ENCODE measurements around the gene TFDP2. TPM values are rescaled to one million over a fixed set of nuclear protein-coding genes. Genes with fewer than 3 reads are reported as not detected.

Gene TFDP2
- total RNA-seq, 2 donors from 2014 or later = 102 to 128 TPM

GRCh38 chr3:142174559-142174958, 25.2 kb upstream of the TFDP2 start:
- no peak for DNase-seq (ENCODE audit: low spot score)
- Histone ChIP-seq H3K4me1 (replicated peaks) (no peaks in the 10 kb centered on the region), H3K9me3 (no peaks in the 10 kb centered on the region), H3K36me3 (peaks cover under 1 to 4% of the 10 kb centered on the region in 2 donors), H3K27ac (no peak overlapping the region), H3K4me3 (no peak overlapping the region), H3K27me3 (replicated peaks; ENCODE audit: insufficient read depth) (no peaks in the 10 kb centered on the region)
- 91% methylated on average over 2 of the region's 2 CpGs for WGBS
- intact Hi-C loops (cut with DNase I) = no loop called here
- TF ChIP-seq CTCF (IDR thresholded peaks at IDR 0.05) (no peak), POLR2A (IDR thresholded peaks at IDR 0.05) (no peak), POLR2AphosphoS5 (IDR thresholded peaks at IDR 0.05) (no peak)

GRCh38 chr3:142168514-142168913, 19.2 kb upstream of the TFDP2 start:
- H3K36me3 ChIP-seq = peaks cover 0 to 4% of the 10 kb centered on the region in 2 donors
- intact Hi-C loops (cut with DNase I) = no loop called here

GRCh38 chr3:142165194-142165593, 15.8 kb upstream of the TFDP2 start:
- 96% methylated on average over 3 of the region's 3 CpGs for WGBS
- peaks cover 0 to 3% of the 10 kb centered on the region in 2 donors for H3K36me3 ChIP-seq
- TF ChIP-seq POLR2AphosphoS5 (IDR thresholded peaks at IDR 0.05) (no peak), POLR2A (IDR thresholded peaks at IDR 0.05) (no peak), CTCF (IDR thresholded peaks at IDR 0.05) (no peak)
- H3K4me1 ChIP-seq (replicated peaks) = no peaks in the 10 kb centered on the region
- H3K4me3 ChIP-seq = no peak overlapping the region
- H3K27ac ChIP-seq = no peak overlapping the region
- no peaks in the 10 kb centered on the region for H3K9me3 ChIP-seq
- no peaks in the 10 kb centered on the region for H3K27me3 ChIP-seq (replicated peaks; ENCODE audit: insufficient read depth)
- no peak for DNase-seq (ENCODE audit: low spot score)
- intact Hi-C loops (cut with DNase I) = no loop called here

More at GRCh38 chr3:142168514-142168913, 19.2 kb upstream of the TFDP2 start:
- Histone ChIP-seq H3K27me3 (replicated peaks; ENCODE audit: insufficient read depth) (no peaks in the 10 kb centered on the region), H3K9me3 (no peaks in the 10 kb centered on the region), H3K27ac (no peak overlapping the region), H3K4me1 (replicated peaks) (no peaks in the 10 kb centered on the region), H3K4me3 (no peak overlapping the region)
- TF ChIP-seq CTCF (IDR thresholded peaks at IDR 0.05) (no peak), POLR2AphosphoS5 (IDR thresholded peaks at IDR 0.05) (no peak), POLR2A (IDR thresholded peaks at IDR 0.05) (no peak)
- 87% methylated on average over 3 of the region's 3 CpGs for WGBS
- no peak for DNase-seq (ENCODE audit: low spot score)

GRCh38 chr3:142159083-142159740, 9.9 kb upstream of the TFDP2 start:
- Histone ChIP-seq H3K4me3 (no peak overlapping the region), H3K27ac (no peak overlapping the region), H3K36me3 (no peaks in the 10 kb centered on the region), H3K9me3 (no peaks in the 10 kb centered on the region), H3K27me3 (replicated peaks; ENCODE audit: insufficient read depth) (no peaks in the 10 kb centered on the region), H3K4me1 (replicated peaks) (no peaks in the 10 kb centered on the region)
- TF ChIP-seq POLR2AphosphoS5 (IDR thresholded peaks at IDR 0.05) = no peak
- no peak for TF ChIP-seq CTCF (IDR thresholded peaks at IDR 0.05)
- TF ChIP-seq POLR2A (IDR thresholded peaks at IDR 0.05) = no peak
- no peak for DNase-seq (ENCODE audit: low spot score)
- WGBS = 65% methylated on average over 4 of the region's 4 CpGs
- intact Hi-C loops (cut with DNase I) = no loop called here

- intact Hi-C loops (cut with DNase I) = no loop called here
- Histone ChIP-seq H3K36me3 (no peaks in the 10 kb centered on the region), H3K4me1 (replicated peaks) (no peaks in the 10 kb centered on the region), H3K27me3 (replicated peaks; ENCODE audit: insufficient read depth) (no peaks in the 10 kb centered on the region), H3K27ac (no peak overlapping the region), H3K9me3 (no peaks in the 10 kb centered on the region), H3K4me3 (no peak overlapping the region)
- no peak for DNase-seq (ENCODE audit: low spot score)
- 55% methylated on average over 3 of the region's 3 CpGs for whole genome bisulfite sequencing
- TF ChIP-seq POLR2AphosphoS5 (IDR thresholded peaks at IDR 0.05) (no peak), POLR2A (IDR thresholded peaks at IDR 0.05) (no peak), CTCF (IDR thresholded peaks at IDR 0.05) (no peak)
Observed at GRCh38 chr3:142154186-142154585, 4.8 kb upstream of the TFDP2 start.
